GM19238 (cell line): Measurements from ENCODE around the gene PTMS.
"Not testable (repeated sequence)": the region's sequence is repeated elsewhere in the genome, so short reads cannot be mapped to it uniquely, and the experiment has no call there.

Experiments
- DNase-seq: peaks from one replicate; pipeline ENCODE4 v3.0.0; 2011; ENCODE audit warnings: low spot score; ENCODE audit not compliant: insufficient read length

PTMS gene

GRCh38 chr12:6765634-6766581 lies at the start of gene PTMS:
TSS of gene PTMS (plus strand) at chr12:6766363. CDS start at chr12:6766706, 343 bp downstream.
- no peak for DNase-seq

GRCh38 chr12:6716874-6717437 lies 49.2 kb upstream of the PTMS start:
- DNase-seq: no peak

DNA sequence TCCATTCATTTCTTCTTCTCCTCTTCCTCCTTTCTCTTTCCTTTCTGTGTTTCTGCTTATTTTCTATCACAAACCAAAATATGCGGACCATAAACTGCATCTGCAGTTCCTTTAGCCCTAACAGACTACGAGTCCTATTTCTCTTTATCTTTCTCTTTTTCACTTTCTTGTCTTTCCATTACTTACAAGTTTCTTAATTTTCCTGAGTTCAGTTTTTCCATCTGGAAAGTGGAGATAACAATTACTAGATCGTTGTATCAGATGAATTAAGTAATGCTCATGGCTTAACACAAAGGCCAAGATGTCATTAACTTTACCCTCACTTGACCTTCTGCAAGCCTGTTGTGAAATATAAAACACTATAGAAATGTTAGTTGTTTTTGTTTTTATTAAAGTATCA lies 43.3 kb upstream of the PTMS start:
- no peak for DNase-seq

- peak; percentile 97 for DNase-seq
Observed at GRCh38 chr12:6723607-6724408, 42.4 kb upstream of the PTMS start, which contains the start of gene COPS7A. TSS of gene COPS7A (plus strand) at chr12:6724046. CDS start at chr12:6724657, 611 bp downstream.

GRCh38 chr12:6724409-6724797 lies 41.8 kb upstream of the PTMS start:
- DNase-seq: no peak

DNA sequence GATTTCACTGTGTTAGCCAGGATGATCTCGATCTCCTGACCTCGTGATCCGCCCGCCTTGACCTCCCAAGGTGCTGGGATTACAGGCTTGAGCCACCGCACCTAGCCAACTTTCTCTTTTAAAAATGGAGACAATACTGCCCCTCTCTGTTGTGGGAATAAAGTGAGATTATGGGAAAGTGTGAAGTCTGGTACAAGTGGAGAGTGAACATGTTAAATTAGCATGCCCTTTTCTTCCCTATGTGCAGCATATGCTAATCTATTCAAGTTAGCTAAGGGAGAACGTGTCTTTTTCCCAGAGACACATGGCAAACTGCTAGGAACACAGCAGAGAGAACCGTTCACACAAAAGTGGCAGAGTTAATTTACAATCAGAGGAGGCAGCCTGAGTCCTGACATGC lies 40.8 kb upstream of the PTMS start:
- no peak for DNase-seq

DNA sequence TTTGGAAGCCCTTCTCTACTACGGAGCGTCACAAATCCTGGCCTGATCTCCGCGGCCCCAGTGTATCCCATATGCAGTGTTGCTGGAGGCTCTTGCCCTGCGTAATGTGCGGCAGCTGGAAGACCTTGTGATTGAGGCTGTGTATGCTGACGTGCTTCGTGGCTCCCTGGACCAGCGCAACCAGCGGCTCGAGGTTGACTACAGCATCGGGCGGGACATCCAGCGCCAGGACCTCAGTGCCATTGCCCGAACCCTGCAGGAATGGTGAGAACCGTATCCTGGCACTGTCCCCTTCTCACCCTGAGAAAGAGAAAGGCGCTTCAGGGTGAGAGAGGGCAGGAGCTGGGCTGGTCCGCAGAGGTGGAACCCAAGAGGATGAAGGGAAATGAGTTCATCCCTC lies 37.0 kb upstream of the PTMS start:
- no peak for DNase-seq

DNA sequence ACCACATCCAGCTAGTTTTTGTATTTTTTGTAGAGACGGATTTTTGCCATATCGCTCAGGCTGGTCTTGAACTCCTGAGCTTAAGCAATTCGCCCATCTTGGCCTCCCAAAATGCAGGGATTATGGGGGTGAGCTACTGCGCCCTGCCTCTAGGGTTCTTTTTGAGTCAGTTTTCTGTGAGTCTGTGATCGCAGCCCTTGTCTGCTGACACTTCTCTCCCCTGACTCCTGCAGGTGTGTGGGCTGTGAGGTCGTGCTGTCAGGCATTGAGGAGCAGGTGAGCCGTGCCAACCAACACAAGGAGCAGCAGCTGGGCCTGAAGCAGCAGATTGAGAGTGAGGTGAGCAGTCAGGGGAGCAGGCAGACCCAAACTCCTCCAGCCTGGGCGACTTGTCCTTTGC lies 36.0 kb upstream of the PTMS start:
- DNase-seq: no peak

- DNase-seq: no peak
Observed at GRCh38 chr12:6734506-6735387, 31.4 kb upstream of the PTMS start.

- DNase-seq: no peak
Observed at GRCh38 chr12:6735448-6736191, 30.5 kb upstream of the PTMS start.

DNA sequence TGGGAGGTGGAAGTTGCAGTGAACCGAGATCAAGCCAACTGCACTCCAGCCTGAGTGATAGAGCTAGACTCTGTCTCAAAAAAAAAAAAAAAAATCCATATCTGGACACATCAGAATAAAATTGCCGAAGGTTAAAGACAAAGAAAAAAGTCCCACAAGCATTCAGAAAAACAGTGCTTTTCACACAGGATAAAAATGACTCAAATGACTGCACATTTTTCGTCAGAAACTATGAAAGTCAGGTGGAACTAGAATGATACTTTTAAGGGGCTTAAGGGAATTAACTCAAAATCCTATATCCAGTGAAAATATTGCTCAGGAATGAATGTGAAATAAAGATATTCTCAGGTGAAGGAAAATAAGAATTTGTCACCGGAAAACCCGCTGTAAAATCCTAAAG lies 29.4 kb upstream of the PTMS start:
- DNase-seq: no peak

- DNase-seq: not testable (repeated sequence)
Observed at GRCh38 chr12:6742080-6742479, 24.1 kb upstream of the PTMS start.

- no peak for DNase-seq
Observed at GRCh38 chr12:6742834-6743233, 23.3 kb upstream of the PTMS start.

- not testable (repeated sequence) for DNase-seq
Observed at GRCh38 chr12:6743300-6743699, 22.9 kb upstream of the PTMS start.

- no peak for DNase-seq
Observed at GRCh38 chr12:6745741-6746525, 20.2 kb upstream of the PTMS start.

GRCh38 chr12:6747216-6747615 lies 18.9 kb upstream of the PTMS start:
- no peak for DNase-seq

DNA sequence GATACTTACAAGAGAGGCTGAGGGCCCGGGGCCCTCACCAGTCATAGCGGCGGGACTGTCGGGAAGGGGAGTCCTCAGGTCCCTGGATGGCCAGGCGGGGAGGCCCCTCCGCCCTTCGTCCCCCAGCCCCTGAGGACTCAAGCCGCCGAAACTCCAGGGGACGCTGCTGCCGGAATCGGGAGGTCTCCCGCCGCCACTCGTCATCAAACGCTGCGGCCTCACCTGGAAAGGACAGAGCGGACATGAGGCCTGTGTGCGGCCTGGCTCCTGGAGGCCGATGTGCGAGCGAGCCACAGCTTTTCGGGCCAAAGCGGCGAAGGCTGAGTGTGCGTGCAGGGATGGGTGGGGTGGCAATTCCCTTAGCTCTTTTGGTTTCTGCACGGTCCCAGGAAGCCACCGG lies 17.4 kb upstream of the PTMS start:
- no peak for DNase-seq

- no peak for DNase-seq
Observed at GRCh38 chr12:6750506-6750905, 15.7 kb upstream of the PTMS start.

DNA sequence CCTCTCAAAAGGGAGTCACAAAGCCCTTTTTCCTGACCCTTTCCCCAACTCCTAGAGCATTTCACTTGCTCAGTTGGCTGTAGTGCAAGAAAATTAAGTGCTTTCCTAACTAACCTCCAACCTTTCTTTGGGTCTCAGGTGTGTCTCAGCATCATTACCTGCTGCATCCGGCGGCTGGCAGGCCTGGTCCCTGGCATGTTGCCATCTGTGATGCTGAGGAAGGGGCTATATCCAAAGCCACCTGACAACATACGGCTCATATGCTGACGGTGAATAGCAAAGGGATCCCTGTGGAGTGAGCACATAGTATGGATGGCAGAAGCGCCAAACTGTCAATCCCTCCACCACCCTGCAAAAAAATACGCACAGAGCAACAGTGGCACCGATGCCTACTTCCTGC lies 14.4 kb upstream of the PTMS start:
- DNase-seq: no peak
